GM18502 (cell line): ENCODE results near the gene MEF2B.
"Not testable (repeated sequence)": the region's sequence is repeated elsewhere in the genome, so short reads cannot be mapped to it uniquely, and the experiment has no call there.

ENCODE experiments used
- ATAC-seq: cut with Tn5 transposase; IDR thresholded peaks from one replicate; pipeline ENCODE4 v1.9.1; 2021; ENCODE audit warnings: mild to moderate bottlenecking; ENCODE audit not compliant: unreplicated experiment, poor library complexity

The MEF2B gene

GRCh38 chr19:19201697-19202630, 31.9 kb upstream of the MEF2B start:
- no peak for ATAC-seq

DNA sequence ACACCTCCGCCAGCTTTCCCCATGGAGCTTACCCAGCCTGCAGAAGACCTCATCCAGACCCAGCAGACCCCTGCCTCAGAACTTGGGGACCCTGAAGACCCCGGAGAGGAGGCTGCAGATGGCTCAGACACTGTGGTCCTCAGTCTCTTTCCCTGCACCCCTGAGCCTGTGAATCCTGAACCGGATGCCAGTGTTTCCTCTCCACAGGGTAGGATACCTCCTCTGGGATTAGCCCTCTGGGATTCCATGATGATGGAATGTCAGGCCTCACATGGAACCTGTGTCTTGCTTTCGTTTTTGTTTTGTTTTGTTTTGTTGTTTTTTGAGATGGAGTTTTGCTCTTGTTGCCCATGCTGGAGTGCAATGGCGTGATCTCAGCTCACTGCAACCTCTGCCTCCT, 23.9 kb upstream of the MEF2B start:
- ATAC-seq, result no peak

DNA sequence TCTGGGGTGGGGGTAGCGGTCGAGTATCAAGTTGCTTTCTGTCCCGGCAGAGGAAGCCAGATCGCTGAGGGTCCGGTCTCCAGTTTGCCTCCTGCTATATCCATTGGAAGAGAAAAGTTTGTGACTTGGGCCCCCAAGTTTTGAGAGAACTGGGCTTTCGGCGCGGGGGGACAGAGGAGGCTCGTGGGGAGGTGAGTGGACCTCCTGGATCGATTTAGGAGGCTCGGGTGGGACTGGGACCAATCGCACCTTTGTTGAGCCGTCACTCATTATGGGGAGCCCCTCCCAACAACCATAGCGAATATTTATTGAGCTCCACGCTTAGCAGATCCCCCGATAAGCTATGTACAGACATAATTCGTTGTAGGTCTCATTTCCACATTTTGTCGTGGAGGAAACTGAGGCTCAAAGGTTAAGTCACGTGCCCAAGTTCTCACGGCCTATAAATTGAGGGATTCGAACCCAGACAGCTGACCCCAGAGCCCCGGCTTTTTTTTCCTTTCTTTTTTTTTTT, 22.9 kb upstream of the MEF2B start:
- ATAC-seq, result no peak

DNA sequence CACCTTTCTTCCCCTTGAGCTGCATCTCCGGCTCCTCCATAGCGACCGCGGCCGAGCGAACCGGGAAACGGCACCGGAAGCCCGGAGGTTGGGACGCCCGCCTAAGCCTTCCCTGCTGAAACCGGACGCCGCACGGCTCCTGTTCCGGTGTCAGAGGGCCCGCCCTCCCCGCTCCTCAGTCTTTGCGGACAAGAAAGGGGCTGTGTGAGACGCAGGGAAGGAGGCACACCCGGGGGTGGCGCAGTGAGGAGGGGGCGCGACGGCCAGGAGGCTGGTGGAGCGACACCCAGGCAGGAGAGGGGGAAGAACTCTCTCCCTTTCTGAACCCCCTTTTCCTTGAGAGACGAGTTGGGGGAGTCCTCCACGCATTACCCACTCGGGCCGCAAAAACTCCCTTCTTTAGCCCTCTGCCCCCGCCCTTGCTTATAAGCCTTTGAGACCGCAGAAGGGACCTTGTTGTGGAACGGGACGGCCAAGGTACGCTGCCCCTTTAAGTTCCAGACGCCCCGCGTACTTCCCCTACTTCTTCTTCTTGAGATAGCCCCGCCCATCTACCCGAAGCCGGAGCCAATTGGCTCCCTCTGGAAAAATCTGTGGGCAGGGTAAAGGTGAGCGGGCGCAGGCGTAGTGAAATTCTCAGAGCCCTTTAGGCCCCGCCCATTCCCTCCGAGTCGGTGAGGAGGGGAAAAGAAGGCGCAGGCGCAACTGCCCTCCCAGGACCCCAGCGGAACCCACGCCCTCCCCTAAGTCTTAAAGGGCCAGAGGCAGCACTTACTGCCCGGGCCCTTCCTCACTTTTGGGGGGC, 22.2 kb upstream of the MEF2B start, which contains the start of the genes BORCS8 and RFXANK:
TSS of gene BORCS8 (minus strand) at position 75 of the 805 bp plus-strand sequence. CDS start at position 40, 35 bp downstream.
TSS of gene RFXANK (plus strand) at position 181 of the 805 bp plus-strand sequence. CDS start 1,689 bp downstream, outside the sequence.
- peak; percentile 87 for ATAC-seq

- no peak for ATAC-seq
These were observed 21.7 kb upstream of the MEF2B start for GRCh38 chr19:19191768-19192077.

- no peak for ATAC-seq
These were observed 16.7 kb upstream of the MEF2B start for GRCh38 chr19:19186742-19187141.

DNA sequence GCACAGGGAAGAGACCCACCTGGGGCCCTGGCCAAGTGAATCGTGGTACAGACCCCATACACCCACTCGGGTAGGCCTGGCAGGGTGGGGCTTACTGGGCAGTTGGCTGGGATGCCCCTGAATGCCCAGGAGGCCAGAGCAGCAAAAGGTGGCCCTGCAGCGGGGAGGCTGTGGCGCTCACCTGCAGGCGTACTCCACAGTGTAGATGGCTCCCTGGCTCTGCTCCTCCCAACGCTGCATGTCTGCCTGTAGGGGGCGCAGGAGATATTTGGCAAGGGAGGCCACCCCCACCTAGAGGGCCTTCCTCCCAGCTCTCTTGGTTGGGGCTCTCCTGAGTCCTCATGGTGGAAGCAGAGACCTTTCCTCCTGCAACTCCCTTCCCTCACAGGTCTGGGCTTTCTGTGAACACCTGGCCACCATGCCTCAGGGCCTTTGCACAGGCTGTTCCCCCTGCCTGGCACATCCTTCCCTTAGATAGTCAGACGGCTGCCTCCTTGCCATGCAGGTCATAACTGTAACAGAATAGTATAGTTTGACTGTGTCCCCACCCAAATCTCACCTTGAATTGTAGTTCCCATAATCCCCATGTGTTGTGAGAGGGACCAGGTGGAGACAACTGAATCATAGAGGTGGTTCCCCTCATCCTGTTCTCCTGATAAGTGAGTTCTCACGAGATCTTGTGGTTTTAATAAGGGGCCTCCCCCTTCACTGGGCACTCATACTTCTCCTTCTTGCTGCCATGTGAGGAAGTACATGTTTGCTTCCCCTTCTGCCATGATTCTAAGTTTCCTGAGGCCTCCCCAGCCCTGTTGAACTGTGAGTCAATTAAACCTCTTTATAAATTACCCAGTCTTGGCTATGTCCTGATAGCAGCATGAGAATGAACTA, 16.0 kb upstream of the MEF2B start:
- no peak for ATAC-seq

DNA sequence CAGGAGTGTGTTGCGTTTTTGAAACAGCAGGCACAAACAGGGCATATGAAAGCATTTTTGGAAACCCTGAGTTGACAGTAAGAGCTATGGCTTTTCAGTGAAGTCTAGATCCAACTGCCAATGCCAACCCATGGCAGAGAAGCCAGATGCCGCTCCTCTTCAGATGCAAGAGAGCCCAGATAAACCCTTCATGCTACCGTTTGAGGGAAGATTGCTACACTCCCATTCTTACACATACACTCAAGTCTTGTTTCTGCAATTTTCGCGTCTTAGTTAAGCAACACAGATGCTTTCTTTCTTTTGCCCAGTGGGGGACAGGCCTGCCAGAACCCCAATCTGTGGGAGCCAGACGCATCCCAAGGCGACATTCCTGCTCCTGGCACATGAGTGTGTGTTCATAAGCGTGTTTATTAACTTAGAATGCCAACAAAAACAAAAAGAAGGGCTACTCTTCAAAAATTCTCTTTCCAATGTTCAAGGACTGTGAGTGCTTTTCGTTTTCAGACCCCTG, 11.5 kb upstream of the MEF2B start:
- ATAC-seq, result no peak

- ATAC-seq, result no peak
These were observed 9.7 kb upstream of the MEF2B start for GRCh38 chr19:19179548-19180441.

- ATAC-seq, result no peak
These were observed 6.9 kb upstream of the MEF2B start for GRCh38 chr19:19176950-19177349.

DNA sequence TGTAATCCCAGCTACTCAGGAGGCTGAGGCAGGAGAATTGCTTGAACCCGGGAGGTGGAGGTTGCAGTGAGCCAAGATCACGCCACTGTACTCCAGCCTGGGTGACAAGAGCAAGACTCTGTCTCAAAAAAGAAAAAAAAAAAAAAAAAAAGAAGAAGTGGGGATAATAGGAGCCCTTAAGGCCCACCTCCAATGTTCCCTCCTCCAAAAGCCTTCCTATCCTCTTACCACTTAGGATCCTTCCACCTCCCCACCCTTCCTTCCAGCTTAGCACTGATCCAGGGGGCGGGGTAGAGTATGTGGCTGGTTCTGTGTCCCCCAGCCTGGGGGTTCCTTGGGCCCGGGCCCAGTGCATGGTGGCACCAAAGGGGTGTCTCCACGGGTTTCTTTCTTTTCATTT, 3.2 kb upstream of the MEF2B start:
- ATAC-seq, result not testable (repeated sequence)

GRCh38 chr19:19171821-19172532, 1.9 kb upstream of the MEF2B start:
- no peak for ATAC-seq

DNA sequence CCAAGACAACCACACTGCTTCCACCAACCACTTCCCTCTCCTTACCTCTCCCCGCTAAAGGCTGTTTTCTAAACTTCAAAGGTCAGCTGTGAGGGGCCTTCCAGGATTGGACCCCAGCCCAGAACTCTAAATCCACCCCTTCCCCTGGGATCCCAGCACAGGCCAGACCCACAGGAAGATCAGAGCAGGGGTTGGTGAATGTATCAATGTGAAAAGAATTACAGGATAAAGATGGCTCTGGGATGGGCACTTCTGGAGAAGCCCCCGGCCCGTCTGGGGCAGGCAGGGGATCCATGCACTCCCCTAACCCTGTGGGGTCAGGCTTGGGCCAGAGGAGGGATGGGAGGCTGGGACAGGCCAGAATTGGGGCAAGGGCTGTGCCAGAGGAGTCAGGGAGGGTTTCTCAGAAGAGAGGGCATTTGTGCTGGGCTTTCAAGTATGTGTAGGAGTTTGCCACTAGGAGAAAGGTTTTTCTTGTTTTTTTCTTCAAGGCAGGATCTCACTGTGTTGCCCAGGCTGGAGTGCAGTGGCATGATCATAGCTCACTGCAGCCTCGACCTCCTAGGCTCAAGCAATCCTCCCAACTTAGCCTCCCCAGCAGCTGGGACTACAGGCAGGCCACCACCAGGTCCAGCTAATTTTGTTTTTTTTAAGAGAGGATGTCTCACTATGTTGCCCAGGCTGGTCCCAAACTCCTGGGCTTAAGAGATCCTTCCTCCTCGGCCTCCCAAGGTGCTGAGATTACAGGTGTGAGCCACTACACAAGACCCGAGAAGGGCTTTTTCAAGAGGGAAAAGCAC, 1.0 kb upstream of the MEF2B start:
- ATAC-seq, result no peak

GRCh38 chr19:19169236-19170052, 619 bp downstream of the MEF2B start:
- no peak for ATAC-seq

DNA sequence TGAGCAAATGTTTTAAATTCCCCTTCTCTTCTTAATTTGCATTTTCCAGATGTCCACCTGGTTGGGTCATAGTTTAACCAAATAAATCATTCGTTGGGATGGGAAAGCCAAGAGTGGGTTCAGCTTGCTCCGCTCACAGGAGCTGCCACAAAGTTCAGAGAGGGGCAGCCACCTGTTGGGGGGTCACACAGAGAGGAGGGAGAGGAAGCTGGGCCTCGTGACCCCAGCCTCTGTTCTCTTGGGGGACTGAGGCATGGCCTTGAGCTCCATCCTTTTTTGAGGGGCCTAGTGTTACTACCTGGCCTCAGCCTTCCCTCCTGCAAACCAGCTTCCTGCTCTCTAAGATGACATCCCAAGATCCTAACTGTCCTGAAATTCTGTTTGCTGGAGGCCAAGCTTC, 2.5 kb downstream of the MEF2B start:
- ATAC-seq, result no peak

- no peak for ATAC-seq
These were observed 4.7 kb downstream of the MEF2B start for GRCh38 chr19:19165396-19165795.

DNA sequence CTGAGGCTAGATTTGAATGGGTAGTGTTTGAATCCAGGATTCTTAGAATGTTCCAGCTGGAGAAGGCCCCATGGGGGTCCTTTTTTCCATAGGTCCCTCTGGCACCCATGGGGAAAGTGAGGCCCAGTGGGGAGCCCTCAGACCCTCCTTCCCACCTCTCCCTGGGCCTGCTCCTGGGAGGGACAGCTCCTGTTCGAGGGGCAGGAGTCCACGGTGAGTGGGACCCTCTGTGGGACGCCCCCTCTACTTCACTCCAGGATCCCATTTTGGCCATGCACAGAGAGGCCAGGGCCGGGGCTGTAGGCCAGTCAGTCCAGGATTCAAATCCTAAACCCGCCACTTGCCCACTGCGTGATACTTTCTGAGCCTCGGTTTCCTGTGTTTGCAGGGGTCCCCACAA, 7.6 kb downstream of the MEF2B start:
- ATAC-seq, result no peak
